Fibroblast of peridontal ligament (primary cell): ENCODE data around the gene F2.
"Not testable (repeated sequence)": the region's sequence is repeated elsewhere in the genome, so short reads cannot be mapped to it uniquely, and the experiment has no call there.

ENCODE experiments used
- DNase-seq: peaks from one replicate; pipeline ENCODE4 v3.0.0-alpha.2; 2010; ENCODE audit errors: extremely low read depth

Gene F2

DNA sequence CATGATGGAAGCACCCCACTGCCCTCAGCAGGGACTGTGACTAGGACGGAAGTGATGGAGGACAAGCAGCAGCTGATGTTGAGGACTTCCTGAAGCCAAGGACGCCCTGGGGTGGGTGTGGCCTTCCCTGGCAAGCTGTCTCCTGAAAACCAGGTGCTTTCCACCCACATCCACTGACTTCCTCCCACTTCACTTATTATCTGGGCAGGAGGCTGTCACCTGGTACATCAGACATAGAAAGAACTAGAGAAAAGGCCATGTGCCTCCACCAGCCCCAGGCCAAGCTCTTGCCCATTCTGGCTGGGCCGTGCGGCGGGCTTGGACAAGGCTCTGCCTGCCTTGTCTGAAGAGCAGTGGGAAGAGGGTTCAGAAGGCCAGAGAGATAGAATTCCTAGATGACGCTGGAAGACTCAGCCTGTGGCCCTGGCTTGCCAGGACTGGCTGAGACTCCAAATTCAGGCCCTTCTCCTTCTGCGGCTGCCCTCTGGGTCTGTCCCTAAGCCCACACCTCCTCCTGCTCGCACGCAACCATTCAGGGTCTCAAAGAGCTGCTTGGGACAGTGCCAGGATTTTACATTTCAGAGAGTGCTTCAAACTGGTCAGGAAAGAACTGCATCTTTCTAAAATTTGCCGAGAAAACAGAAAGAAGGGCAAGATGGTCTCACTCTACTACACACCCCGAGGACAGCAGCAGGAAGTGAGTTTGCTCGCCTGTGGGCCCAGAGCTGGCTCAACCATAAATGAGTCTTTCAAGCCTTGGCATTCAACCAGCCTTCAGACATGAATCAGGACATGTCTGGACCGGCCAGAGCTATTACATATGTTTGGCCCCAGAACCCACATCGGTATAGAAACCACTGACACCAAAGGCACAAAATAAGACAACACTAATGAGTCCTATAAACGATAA is 31.9 kb upstream of the F2 start:
- DNase-seq, result peak; percentile 65

DNA sequence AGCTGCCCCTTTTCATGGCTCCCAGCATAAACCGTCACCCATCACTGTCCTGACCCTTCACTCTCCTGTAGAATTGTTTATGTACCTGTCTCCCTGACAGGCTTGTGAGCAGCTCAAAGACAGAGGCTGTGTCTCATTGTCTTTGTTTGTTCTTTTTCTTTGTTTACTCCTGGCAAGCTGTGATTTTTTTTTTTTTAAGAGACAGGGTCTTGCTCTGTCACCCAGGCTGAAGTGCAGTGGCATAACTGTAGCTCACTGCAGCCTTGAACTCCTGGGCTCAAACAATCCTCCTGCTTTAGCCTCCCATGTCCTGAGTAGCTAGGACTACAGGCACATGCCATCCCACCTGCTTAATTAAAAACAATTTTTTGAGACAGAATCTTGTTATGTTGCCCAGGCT is 28.3 kb upstream of the F2 start:
- DNase-seq, result no peak

DNA sequence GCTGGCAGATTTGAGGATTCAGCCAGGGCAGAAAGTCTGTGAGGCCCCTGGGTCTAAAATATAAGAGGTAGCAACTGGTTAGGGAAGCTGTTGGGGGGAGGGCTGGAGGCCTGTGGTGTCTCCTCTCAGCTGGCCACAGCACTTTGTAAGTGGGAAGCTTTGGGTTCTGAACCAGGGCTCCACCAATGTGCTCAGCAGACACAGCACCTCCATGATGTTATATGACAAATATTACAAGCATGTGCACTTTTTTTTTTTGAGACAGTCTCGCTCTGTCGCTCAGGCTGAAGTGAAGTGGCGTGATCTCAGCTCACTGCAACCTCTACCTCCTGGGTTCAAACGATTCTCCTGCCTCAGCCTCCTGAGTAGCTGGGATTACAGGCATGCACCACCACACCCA is 26.6 kb upstream of the F2 start:
- DNase-seq, result no peak

GRCh38 chr11:46693597-46694012 is 25.4 kb upstream of the F2 start:
- peak; percentile 63 for DNase-seq

- no peak for DNase-seq
Observed at GRCh38 chr11:46694072-46694471, 24.9 kb upstream of the F2 start.

DNA sequence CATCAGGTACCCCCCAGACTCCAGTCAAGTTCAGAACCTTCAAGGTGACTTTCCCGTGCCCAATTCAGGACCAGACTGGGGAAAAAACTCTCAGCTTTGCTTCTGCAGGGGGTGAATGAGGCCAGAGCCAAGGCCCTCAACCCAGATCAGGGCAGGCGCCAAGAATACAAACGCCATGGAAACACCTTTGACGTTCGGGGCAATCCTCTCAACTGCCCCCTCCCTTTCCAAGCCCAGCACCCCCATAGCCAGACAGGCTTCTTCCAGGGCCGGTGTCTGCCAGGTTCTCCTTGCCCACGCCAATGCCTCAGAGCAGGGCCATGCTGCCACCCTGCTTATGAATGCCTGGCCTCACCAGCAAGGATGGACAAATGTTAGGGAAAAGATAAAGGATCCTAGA is 24.4 kb upstream of the F2 start:
- DNase-seq, result no peak

- DNase-seq, result no peak
Observed at GRCh38 chr11:46695345-46696211, 23.4 kb upstream of the F2 start.

- no peak for DNase-seq
Observed at GRCh38 chr11:46696212-46696558, 22.8 kb upstream of the F2 start.

DNA sequence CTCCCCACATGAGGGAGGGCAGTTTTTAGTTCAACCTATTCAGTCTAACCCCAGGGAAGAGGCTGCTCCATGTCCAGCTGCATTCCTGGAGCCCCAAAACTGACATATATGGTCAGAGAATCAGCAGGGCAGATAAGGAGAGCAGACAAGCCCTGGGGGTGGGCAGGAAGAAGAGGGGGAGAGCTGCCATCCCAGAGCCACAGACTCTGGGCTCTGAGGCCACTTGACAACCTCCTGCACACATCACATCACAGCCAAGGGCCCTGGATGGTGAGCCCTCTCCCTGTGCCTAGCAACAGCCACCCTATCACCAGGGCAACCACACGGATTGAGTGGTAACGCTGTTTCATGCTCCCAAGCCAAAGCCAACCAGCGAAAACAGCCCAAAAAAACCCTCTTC is 21.7 kb upstream of the F2 start:
- no peak for DNase-seq

DNA sequence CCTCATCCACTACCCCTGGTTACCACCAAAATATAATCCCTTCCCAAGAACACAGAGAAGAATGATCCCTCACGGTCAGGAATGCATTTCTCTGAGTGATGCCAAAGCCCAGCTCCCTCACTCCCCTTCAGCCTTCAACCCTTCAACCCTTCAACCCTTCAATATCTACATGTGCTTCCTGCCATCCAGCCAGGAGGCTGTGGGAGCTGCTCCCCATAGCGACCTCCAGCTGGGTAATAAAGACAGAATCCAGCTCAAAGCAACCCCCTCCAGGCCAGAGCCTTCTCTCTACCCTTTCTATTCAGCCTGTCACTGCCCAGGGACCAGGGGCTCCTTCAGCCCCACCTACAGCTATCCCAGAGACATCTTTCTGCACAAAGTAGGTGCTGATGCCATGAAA is 21.3 kb upstream of the F2 start:
- no peak for DNase-seq

DNA sequence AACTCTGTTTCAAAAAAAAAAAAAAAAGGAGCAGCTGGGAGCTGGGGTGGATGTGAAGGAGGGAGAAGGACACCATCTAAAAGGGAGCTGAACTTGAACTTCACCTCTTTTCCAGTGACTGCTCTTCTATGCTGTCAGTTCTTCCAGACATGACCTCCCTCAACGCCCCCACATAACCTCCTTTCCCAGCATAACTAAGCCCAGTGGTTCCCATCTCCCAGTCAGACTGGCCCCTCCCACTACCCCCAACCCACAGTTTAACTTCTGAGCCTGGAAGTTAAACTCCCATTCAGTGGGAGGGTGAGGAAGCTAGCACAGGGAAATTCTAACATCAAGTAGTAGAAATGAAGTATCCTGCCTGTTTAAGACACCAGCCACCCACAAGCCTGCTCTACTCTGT is 20.4 kb upstream of the F2 start:
- DNase-seq, result no peak

DNA sequence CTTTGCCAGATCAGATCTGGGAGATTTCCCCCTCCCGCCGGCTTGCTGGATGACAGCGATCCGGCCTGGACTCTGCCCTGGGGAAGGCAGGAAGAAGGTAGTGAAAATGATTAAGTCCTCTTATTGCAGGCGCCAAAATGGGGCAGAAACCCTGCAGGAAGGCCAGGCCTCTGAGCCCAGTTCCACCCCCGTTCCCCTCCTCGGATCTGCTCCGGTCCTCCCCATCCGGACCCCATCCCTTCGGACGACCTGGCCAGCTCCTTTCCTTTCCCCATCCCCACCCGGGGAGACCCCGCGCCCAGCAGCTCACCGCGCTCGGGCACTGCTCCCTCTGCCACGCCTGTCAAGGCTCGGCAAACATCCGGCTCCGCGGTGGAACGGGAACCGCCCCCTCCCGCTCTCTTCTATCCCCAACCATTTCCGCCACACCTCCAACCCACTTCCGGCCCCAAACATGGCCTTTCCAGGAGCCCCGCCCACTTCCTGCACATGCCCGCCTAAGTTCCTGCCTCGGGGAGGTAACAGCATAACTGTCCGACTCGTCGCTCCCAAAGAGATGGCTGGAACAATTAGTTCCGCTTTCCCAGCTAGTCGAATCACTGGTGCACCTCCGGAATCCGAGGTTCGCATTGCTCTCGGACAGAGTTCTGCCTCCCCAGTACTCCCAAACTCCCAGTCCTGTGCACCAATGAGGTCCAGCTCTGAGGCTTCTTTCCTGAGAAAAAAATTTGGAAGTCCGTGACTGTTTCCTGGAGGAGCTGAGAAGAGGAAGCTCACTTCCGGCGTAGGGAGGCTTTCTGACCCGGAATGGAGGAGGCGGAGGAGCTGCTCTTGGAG is 18.6 kb upstream of the F2 start, which contains the start of the genes ARHGAP1 and ZNF408:
Gene ARHGAP1 (minus strand): TSS at position 379 of the 837 bp plus-strand sequence. CDS start 4,512 bp downstream, outside the sequence.
Gene ZNF408 (plus strand): TSS at position 791 of the 837 bp plus-strand sequence. CDS start 17 bp downstream, at position 808.
- peak; percentile 98 for DNase-seq

DNA sequence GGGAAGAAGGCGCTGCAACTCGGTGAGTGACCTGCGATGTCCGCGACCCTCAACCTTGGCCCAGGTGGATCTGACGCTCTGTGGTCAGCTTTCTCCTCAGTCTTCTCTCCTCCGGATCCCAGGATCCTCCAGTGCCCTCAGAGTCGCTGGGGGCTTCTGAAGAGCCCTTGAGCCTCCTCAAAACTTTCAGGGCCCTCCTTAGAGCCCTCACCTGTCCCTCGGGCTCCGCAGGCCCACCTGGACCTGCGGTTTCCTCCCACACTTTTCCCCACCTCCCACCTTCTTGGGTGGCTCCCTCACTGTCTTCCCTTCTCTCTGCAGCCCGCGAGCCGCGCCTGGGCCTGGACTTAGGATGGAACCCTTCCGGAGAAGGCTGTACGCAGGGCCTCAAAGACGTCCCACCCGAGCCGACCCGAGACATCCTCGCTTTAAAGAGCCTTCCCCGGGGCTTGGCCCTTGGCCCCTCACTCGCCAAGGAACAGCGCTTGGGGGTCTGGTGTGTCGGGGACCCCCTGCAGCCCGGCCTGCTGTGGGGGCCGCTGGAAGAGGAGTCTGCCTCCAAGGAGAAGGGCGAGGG is 17.8 kb upstream of the F2 start:
- DNase-seq, result no peak

DNA sequence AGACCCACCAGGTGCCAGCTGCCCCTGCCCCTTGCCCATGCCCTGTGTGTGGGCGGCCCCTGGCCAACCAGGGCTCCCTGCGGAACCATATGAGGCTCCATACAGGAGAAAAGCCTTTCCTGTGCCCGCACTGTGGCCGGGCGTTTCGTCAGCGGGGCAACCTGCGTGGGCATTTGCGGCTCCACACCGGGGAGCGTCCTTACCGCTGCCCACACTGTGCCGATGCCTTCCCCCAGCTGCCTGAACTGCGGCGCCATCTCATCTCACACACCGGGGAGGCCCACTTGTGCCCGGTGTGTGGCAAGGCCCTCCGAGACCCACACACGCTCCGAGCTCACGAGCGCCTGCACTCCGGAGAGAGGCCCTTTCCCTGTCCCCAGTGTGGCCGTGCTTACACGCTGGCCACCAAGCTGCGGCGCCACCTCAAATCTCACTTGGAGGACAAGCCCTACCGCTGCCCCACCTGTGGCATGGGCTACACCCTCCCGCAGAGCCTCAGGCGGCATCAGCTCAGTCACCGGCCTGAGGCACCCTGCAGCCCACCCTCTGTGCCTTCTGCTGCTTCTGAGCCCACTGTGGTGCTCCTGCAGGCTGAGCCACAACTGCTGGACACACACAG is 13.8 kb upstream of the F2 start:
- no peak for DNase-seq

DNA sequence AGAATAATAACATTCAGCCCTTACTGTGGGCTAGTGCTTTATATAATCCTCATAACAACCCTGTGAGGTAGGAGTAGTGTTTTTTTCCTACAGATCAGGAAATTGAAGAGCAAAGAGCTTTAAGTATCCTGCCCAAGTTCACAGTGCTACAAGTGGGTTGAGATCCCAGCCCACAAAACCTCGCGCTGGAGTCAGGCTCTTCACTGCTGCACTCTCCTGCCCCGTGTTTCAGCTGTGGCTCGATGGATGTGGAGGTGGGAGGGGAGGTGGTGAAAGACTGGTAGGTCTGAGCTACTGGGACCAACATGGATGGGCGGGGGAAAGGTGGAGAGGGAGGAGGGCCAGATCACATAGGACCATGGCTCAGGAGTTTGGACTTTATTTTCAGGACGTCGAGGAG is 12.1 kb upstream of the F2 start:
- DNase-seq, result no peak

DNA sequence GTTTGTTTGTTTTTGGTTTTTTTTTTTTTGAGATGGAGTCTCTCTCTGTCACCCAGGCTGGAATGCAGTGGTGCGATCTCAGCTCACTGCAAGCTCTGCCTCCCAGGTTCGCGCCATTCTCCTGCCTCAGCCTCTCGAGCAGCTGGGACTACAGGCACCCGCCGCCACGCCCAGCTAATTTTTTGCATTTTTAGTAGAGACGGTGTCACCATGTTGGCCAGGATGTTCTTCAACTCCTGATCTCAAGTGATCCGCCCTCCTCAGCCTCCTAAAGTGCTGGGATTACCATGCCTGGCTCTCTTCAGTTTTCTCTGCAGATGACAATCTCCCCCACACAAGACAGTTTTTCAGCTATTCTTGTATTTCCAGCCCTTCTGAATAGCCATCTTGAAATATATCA is 9.7 kb upstream of the F2 start:
- DNase-seq, result not testable (repeated sequence)

- DNase-seq, result peak; percentile 98
Observed at GRCh38 chr11:46710821-46711269, 8.2 kb upstream of the F2 start.

DNA sequence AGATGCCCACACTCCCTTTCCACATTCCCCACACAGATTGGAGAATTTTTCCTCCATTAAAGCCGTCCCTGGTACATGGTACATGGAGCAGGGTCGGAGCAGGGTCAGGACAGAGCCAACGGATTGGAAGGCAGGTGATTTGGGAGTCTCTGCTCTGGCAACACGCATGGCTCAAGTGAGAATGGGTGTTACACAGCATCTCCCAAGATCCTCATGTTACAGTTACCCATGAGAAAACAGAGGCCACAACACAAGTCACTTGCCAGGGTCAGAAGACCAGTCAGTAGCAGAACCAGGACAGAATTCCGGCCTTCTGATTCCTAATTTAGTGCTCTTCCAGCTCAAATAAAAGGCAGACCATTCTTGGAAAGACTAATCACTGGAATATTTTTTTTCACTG is 7.7 kb upstream of the F2 start:
- peak; percentile 53 for DNase-seq

DNA sequence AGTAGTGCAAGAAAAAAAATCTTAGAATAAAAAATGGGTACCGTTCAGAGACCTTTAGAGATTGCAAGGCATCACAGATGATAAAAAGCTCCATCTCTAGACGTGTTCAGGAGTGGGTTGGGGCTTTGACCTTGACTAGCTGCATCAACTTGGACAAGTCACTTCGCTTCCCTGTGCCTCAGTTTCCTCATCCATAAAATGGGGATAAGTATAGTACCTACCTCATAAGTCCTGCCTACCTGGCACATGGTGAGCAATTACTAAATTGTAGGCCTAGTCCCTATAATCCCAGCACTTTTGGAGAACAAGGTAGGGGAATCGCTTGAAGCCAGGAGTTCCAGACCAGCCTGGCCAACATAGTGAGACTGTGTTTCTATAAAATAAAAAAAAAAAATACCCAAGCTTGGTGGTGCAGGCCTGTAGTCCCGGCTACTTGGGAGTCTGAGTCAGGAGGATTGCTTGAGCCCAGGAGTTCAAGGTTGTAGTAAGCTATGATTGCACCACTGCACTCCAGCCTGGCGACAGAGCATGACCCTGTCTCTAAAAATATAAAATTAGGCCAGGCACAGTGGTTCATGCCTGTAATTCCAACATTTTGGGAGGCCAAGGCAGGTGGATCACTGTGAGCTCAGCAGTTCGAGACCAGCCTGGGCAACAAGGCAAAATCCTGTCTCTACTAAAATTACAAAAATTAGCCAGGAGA is 6.0 kb upstream of the F2 start:
- no peak for DNase-seq

DNA sequence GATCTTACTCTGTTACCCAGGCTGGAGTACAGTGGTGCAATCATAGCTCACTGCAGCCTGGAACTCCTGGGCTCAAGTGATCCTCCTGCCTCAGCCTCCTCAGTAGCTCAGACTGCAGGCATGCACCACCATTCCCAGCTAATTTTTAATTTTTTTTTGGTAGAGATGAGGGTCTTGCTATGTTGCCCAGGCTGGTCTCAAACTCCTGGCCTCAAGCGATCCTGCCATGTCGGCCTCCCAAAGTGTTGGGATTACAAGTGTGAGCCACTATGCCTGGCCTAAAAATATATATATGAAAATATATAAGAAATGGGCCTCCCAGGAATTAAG is 1.2 kb upstream of the F2 start:
- not testable (repeated sequence) for DNase-seq
